ENCODE data around the gene BCL2L2.

BCL2L2 gene

GRCh38 chr14:23361320-23361719 is 54.7 kb downstream of the BCL2L2 start:
- H3K4me2 ChIP-seq (ENCODE audit: low read length) = no peak overlapping the region

More at GRCh38 chr14:23361320-23361719, 54.7 kb downstream of the BCL2L2 start:
- Histone ChIP-seq H3K4me1 (ENCODE audit: control insufficient read depth, low read length) (no peaks in the 10 kb centered on the region), H3K4me3 (ENCODE audit: low read length) (no peak overlapping the region), H3F3A (ENCODE audit: control insufficient read depth, insufficient read depth) (no peaks in the 10 kb centered on the region), H3K9me3 (ENCODE audit: control insufficient read depth, insufficient read depth, low read length) (no peaks in the 10 kb centered on the region), H3K36me3 (ENCODE audit: control insufficient read depth, low read length) (no peaks in the 10 kb centered on the region), H3K9me2 (replicated peaks; ENCODE audit: control insufficient read depth, low read length) (no peaks in the 10 kb centered on the region), H3K79me2 (ENCODE audit: control insufficient read depth, low read length) (no peaks in the 10 kb centered on the region), H3K27ac (ENCODE audit: low read depth, low read length) (no peak overlapping the region), H4K20me1 (ENCODE audit: control insufficient read depth, insufficient read depth, low read depth, low read length) (no peaks in the 10 kb centered on the region), H3K27me3 (ENCODE audit: control insufficient read depth, low read length) (no peaks in the 10 kb centered on the region)
- TF ChIP-seq CTCF (IDR thresholded peaks at IDR 0.05; ENCODE audit: low read depth, low read length, poor library complexity, severe bottlenecking) (no peak), EZH2phosphoT487 (IDR thresholded peaks at IDR 0.05; ENCODE audit: borderline replicate concordance, low read length) (no peak)
